HCT116 (cell line): ENCODE data around the gene GOLGA6L7. TPM values are rescaled to one million over a fixed set of nuclear protein-coding genes. Genes with fewer than 3 reads are reported as not detected.

Experiments
- ATAC-seq: fragments of 200-7000 bp; cut with Tn5 transposase; 2 replicates; pipeline ENCODE4 v1.9.1; 2020; ENCODE audit warnings: mild to moderate bottlenecking, moderate library complexity
- BruUV-seq: library from RNA; stranded (reverse); fragments of 400-500 nt; replicated peaks from 2 replicates; lab custom pipeline; 2021; lab: Mats Ljungman, UMichigan
- CTCF ChIA-PET: fragments of 300-600 bp; sonication (Branson Sonifier 250); formaldehyde crosslinking; loops from one replicate; lab custom pipeline; 2021; ENCODE audit warnings: antibody characterized with exemption; lab: Charles Lee
- POLR2A ChIA-PET: fragments of 300-600, 350-600 bp; sonication (Branson Sonifier 250); formaldehyde crosslinking; loops from one replicate; lab custom pipeline; 2021; ENCODE audit warnings: antibody characterized with exemption; lab: Charles Lee
- RAD21 ChIA-PET, 2 experiments: fragments of 300-600 bp; sonication (Branson Sonifier 250); formaldehyde crosslinking; loops; one replicate each; lab custom pipeline; 2023; ENCODE audit warnings: low total read pairs in 2 of 2; ENCODE audit not compliant: uncharacterized antibody in 2 of 2, unreplicated experiment in 2 of 2, low non-redundant PET in 1 of 2; lab: Charles Lee
- DNase-seq: peaks from one replicate; pipeline ENCODE4 v3.0.0-alpha.2; 2010; ENCODE audit warnings: low read depth, low spot score
- H2AFZ ChIP-seq: fragments of 200-600 bp; shearing (Covaris generic), sonication (generic); 2 replicates; pipeline ENCODE4 v1.6.1; 2017; ENCODE audit warnings: low read depth, mixed run types, mixed read lengths, antibody characterized with exemption, low read length; ENCODE audit not compliant: poor library complexity, severe bottlenecking
- H3K27ac ChIP-seq: 2 replicates; pipeline ENCODE4 v1.5.1; 2012; ENCODE audit warnings: low read depth, low read length
- H3K27me3 ChIP-seq: fragments of 200-600 bp; sonication (generic); 2 replicates; pipeline ENCODE4 v1.6.1; 2016; ENCODE audit warnings: mixed run types, low read length, mixed read lengths; ENCODE audit not compliant: insufficient read depth
- H3K36me3 ChIP-seq, 2 experiments: fragments of 200-500 bp in 1 of 2; fragments of 200-600 bp in 1 of 2; sonication (Bioruptor generic) in 1 of 2; sonication (generic) in 1 of 2; 2 replicates each; pipeline versions ENCODE4 v1.5.1 to v1.6.1; 2014 to 2016; ENCODE audit warnings: low read length in 2 of 2, inconsistent platforms in 1 of 2, mixed read lengths in 1 of 2, mixed run types in 1 of 2; ENCODE audit not compliant: insufficient read depth in 2 of 2, control insufficient read depth in 1 of 2
- H3K4me1 ChIP-seq, 2 experiments: fragments of 200-600 bp in 1 of 2; sonication (generic) in 1 of 2; 2 replicates each; pipeline versions ENCODE4 v1.5.1 to v1.6.1; 2012 to 2017; ENCODE audit warnings: low read length in 2 of 2, inconsistent platforms in 1 of 2, mild to moderate bottlenecking in 1 of 2, mixed read lengths in 1 of 2, mixed run types in 1 of 2, moderate library complexity in 1 of 2; ENCODE audit not compliant: insufficient read depth in 2 of 2, control insufficient read depth in 1 of 2
- H3K4me2 ChIP-seq: fragments of 200-600 bp; sonication (generic); 2 replicates; pipeline ENCODE4 v1.6.1; 2017; ENCODE audit warnings: mixed run types, low read length, mixed read lengths
- H3K4me3 ChIP-seq, 2 experiments: fragments of 200-600 bp in 1 of 2; sonication (generic) in 1 of 2; replicated peaks in 1 of 2; 2 replicates each; pipeline ENCODE4 v1.5.1; 2011 to 2016; ENCODE audit warnings: low read length in 2 of 2, control low read depth in 1 of 2, low read depth in 1 of 2, mild to moderate bottlenecking in 1 of 2, mixed read lengths in 1 of 2, mixed run types in 1 of 2
- H3K79me2 ChIP-seq: fragments of 200-600 bp; sonication (generic); 2 replicates; pipeline ENCODE4 v1.6.1; 2017; ENCODE audit warnings: mild to moderate bottlenecking, mixed run types, low read length, moderate library complexity, mixed read lengths; ENCODE audit not compliant: insufficient read depth
- H3K9ac ChIP-seq: fragments of 200-600 bp; sonication (generic); 2 replicates; pipeline ENCODE4 v1.6.1; 2016; ENCODE audit warnings: low read length, mixed read lengths
- H3K9me2 ChIP-seq: fragments of 200-600 bp; sonication (generic), shearing (Covaris generic); 2 replicates; pipeline ENCODE4 v1.6.1; 2017; ENCODE audit warnings: mixed run types, mild to moderate bottlenecking, moderate library complexity; ENCODE audit not compliant: insufficient read depth
- H3K9me3 ChIP-seq, 2 experiments: fragments of 200-500 bp in 1 of 2; fragments of 200-600 bp in 1 of 2; sonication (Bioruptor generic) in 1 of 2; sonication (generic) in 1 of 2; 2 replicates each; pipeline ENCODE4 v1.6.1; 2014 to 2017; ENCODE audit warnings: low read length in 2 of 2, mixed read lengths in 2 of 2, inconsistent platforms in 1 of 2, low read depth in 1 of 2, mild to moderate bottlenecking in 1 of 2, mixed run types in 1 of 2, moderate library complexity in 1 of 2; ENCODE audit not compliant: control insufficient read depth in 1 of 2, insufficient read depth in 1 of 2
- H4K20me1 ChIP-seq: fragments of 200-600 bp; sonication (generic), shearing (Covaris generic); 2 replicates; pipeline ENCODE4 v1.6.1; 2017; ENCODE audit warnings: mixed run types, mild to moderate bottlenecking, moderate library complexity; ENCODE audit not compliant: insufficient read depth
- CTCF ChIP-seq, 3 experiments: fragments of 200-600 bp in 1 of 3; sonication (generic) in 1 of 3; IDR thresholded peaks in 2 of 3; conservative IDR thresholded peaks in 1 of 3; 2 replicates each; pipeline ENCODE4 v1.5.1; 2012 to 2017; ENCODE audit warnings: low read depth in 2 of 3, low read length in 2 of 3, antibody characterized with exemption in 1 of 3, borderline replicate concordance in 1 of 3, control low read depth in 1 of 3, mild to moderate bottlenecking in 1 of 3, mixed read lengths in 1 of 3, mixed run types in 1 of 3, moderate library complexity in 1 of 3; ENCODE audit not compliant: insufficient read depth in 1 of 3
- EGR1 ChIP-seq: IDR thresholded peaks from 2 replicates; pipeline ENCODE4 v1.6.1; 2012; ENCODE audit warnings: low read depth
- FOSL1 ChIP-seq: IDR thresholded peaks from 2 replicates; pipeline ENCODE4 v1.6.1; 2012; ENCODE audit warnings: low read depth
- JUND ChIP-seq: IDR thresholded peaks from 2 replicates; pipeline ENCODE4 v1.6.1; 2012
- MAX ChIP-seq: IDR thresholded peaks from 2 replicates; pipeline ENCODE4 v1.6.1; 2012
- POLR2A ChIP-seq: IDR thresholded peaks from 2 replicates; pipeline ENCODE4 v1.7.0; 2011; ENCODE audit warnings: borderline replicate concordance; ENCODE audit not compliant: insufficient read depth, insufficient read length; ENCODE audit errors: extremely low read depth
- RAD21 ChIP-seq: IDR thresholded peaks from 2 replicates; pipeline ENCODE4 v1.6.1; 2012; ENCODE audit warnings: low read depth, mild to moderate bottlenecking
- REST ChIP-seq: IDR thresholded peaks from 2 replicates; pipeline ENCODE4 v1.6.1; 2012; ENCODE audit warnings: low read depth
- SIN3A ChIP-seq: IDR thresholded peaks from 2 replicates; pipeline ENCODE4 v1.6.1; 2012; ENCODE audit warnings: low read depth
- SP1 ChIP-seq: IDR thresholded peaks from 2 replicates; pipeline ENCODE4 v1.6.1; 2012; ENCODE audit warnings: low read depth
- SRF ChIP-seq: IDR thresholded peaks from 2 replicates; pipeline ENCODE4 v1.6.1; 2012; ENCODE audit warnings: low read depth
- ZBTB33 ChIP-seq: IDR thresholded peaks from 2 replicates; pipeline ENCODE4 v1.6.1; 2011; ENCODE audit warnings: mild to moderate bottlenecking, low read length, moderate library complexity; ENCODE audit not compliant: insufficient replicate concordance; ENCODE audit errors: extremely low read depth
- ZFX ChIP-seq: fragments of 450-650 bp; IDR thresholded peaks from 2 replicates; pipeline ENCODE4 v1.6.1; 2017
- intact Hi-C: fragments of 100-400 bp; cut with micrococcal nuclease; formaldehyde crosslinking; loops from 2 replicates; pipeline ENCODE4 v1.10.0; 2022
- total RNA-seq: library from RNA; stranded (reverse); gene quantifications from one replicate; pipeline ENCODE4 v1.2.1, GENCODE V29; 2021; ENCODE audit not compliant: unreplicated experiment

GOLGA6L7 gene
- total RNA-seq, 1 experiment from 2014 or later: not detected

GRCh38 chr15:28873585-28874190 is 25.2 kb upstream of the GOLGA6L7 start:
- Histone ChIP-seq H3K9ac (no peak overlapping the region), H3K9me2 (no peaks in the 10 kb centered on the region), H3K36me3 (no peaks in the 10 kb centered on the region), H3K27me3 (no peaks in the 10 kb centered on the region), H4K20me1 (no peaks in the 10 kb centered on the region), H3K79me2 (no peaks in the 10 kb centered on the region), H3K4me1 (no peaks in the 10 kb centered on the region), H2AFZ (no peak overlapping the region)
- ATAC-seq: no peak
- ChIA-PET CTCF (no interaction called here), RAD21 (no interaction called here), POLR2A (no interaction called here)
- intact Hi-C loops: no loop called here
- TF ChIP-seq SRF: no peak
- TF ChIP-seq ZBTB33: no peak
- no peak for TF ChIP-seq SIN3A
- TF ChIP-seq REST: no peak
- no peak for TF ChIP-seq CTCF (IDR thresholded peaks at IDR 0.05 in 2 of 3, conservative IDR thresholded peaks at IDR 0.05 in 1 of 3; ENCODE audit: borderline replicate concordance in 1 of 3, insufficient read depth in 1 of 3, low read depth in 2 of 3, low read length in 2 of 3)
- TF ChIP-seq RAD21: no peak
- TF ChIP-seq FOSL1: no peak
- TF ChIP-seq SP1: no peak
- TF ChIP-seq MAX: no peak
- TF ChIP-seq EGR1: no peak
- TF ChIP-seq JUND: no peak
- TF ChIP-seq ZFX: no peak
- no peak for TF ChIP-seq POLR2A
- TF ChIP-seq, all 23 proteins: peak for 0
- DNase-seq: no peak
- no peak overlapping the region for H3K27ac ChIP-seq
- no peak overlapping the region for H3K4me2 ChIP-seq
- BruUV-seq: no TSS peak
- no peak overlapping the region for H3K4me3 ChIP-seq
- no peaks in the 10 kb centered on the region for H3K9me3 ChIP-seq
